DMS 273 treated with DMSO at 0.1 percent for 48 hours (cell line): ENCODE data around the gene PHEX.

Experiments
- DNase-seq: peaks from one replicate; lab custom pipeline; 2025; lab: John Stamatoyannopoulos, UW

PHEX gene

GRCh38 chrX:22105971-22106370, 73.8 kb downstream of the PHEX start:
- no peak for DNase-seq

- DNase-seq, result no peak
Observed at GRCh38 chrX:22109442-22109841, 77.3 kb downstream of the PHEX start.

- DNase-seq, result no peak
Observed at GRCh38 chrX:22110729-22111494, 78.8 kb downstream of the PHEX start.

GRCh38 chrX:22116605-22117546, 84.8 kb downstream of the PHEX start:
- DNase-seq, result no peak

GRCh38 chrX:22117633-22118032, 85.5 kb downstream of the PHEX start:
- no peak for DNase-seq

DNA sequence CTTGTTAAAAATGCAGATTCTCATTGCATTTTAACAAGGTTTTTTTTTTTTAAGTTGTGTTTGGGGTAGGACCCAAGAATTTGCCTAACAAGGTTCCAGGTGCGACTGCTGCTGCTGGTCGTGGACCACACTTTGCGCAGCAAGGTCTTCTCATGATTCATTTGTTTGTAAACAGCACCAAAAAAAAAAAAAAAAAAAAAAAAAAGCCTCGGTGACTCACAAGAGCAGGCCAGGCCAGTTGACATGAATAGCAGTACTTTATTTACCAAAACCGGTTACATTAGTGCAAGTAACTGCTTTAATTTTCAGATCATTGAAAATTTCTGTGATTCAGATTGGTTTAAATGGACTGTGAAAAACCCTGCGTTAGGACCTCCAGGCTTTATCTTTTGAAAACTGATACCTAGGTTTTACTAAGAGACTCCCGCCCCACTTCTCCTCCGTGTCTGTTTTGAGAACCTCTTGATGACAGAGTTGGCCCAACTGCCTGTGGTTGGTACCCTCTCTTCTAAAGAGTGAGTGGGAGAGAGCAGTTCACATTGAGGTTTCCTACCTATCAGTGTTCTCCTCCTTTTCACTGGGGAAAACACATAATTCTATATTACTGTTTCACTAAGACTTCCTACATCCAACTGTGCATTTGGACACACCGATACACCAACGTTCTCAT, 86.2 kb downstream of the PHEX start:
- DNase-seq, result no peak

GRCh38 chrX:22121161-22121560, 89.0 kb downstream of the PHEX start:
- DNase-seq, result no peak

- peak; percentile 36 for DNase-seq
Observed at GRCh38 chrX:22122510-22122909, 90.4 kb downstream of the PHEX start.

DNA sequence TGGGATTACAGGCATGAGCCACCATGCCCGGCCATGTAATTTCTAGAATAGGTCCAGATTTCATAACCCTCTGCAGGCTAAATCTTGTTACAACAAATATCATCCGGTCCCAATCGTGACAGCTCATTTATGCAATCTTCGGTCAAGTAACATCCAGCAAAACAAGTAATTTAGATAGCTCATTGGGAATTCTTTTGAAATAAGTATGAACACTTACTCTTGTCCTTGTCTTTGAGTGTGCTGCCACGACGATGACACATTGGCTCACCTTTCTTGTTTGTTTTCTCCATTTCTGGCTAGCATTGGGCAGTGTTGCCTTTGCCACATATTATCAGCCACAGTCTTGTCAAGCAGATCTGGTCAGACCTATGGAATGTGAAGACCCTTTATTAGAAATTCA, 92.0 kb downstream of the PHEX start:
- no peak for DNase-seq

- DNase-seq, result no peak
Observed at GRCh38 chrX:22125481-22125880, 93.4 kb downstream of the PHEX start.

DNA sequence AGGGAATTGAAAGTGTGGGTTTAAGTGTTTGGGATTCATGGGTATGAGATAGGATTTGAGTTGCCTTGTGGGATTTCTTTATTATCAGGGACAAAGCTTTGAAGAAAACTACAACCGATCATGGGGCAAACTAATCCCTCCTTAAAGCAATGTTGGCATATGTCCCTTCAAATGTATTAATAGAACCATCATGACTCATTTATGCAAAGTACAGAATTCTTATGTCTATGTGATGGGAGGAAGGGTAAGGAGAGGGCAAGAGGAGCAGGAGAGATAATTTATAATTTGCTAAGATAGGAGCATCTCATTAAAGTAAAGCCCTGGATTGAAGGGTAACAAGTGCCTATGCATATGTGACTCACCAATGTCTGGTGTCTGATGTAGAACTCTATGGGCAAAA, 94.2 kb downstream of the PHEX start:
- no peak for DNase-seq

DNA sequence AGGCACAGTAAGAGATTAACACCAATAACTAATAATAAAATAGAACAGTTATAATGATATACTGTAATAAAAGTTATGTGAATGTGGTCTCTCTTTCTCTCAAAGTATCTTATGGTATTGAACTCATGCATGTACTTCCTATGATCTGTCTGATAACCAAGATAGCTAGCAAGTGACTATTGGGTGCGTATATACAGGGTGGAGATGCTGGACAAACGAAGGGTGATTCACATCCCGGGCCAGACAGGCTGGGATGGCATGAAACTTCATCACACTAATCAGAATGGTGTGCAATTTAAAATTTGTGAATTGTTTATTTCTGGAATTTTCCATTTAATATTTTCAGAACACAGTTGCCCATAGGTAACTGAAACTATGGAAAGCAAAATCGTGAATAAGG, 96.8 kb downstream of the PHEX start:
- no peak for DNase-seq

DNA sequence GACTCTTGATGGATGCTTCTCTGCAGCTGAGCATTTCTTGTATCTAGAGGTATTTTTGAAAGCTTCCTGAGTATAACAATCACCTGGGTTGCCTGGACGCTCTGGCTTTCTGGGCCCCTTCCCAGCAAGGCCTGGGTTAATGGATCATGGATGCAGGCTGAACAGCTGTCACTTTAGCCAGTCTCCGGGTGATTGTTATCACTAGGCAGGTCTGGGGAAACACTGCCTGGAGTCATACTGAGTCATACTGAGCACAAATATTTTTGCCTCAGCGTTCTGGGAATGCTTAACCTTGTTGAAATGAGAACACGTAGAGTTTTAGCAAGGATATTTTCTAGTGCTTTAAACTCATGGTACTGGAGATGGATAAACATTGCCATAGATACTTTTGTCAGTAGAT, 102.6 kb downstream of the PHEX start:
- DNase-seq, result peak; percentile 54

DNA sequence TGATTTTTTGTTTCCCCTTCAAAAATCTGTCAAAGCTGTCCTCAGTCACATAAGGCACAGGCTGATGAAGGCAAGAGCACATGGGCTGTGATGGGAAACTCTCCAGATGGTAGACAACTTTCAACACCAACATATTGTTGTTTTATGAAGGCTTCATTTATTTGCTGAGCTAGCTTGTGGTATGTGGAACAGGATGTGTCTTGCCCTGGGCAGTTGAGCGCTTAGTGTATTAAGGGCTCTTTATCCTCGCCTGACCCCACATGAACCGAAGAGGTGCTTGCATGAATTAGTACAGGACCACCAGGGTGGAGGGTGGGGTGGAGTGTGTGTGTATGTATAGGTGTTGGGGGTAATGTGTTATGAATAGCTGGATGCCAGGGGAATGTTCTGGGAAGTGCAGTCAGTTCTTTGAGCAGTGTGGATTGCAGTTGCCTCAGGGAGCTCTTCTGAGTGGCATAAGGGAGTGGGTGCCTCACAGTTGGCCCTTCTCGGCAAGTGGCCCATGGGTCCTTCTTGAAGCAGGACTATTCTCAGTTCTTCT, 103.1 kb downstream of the PHEX start:
- DNase-seq, result peak; percentile 82

DNA sequence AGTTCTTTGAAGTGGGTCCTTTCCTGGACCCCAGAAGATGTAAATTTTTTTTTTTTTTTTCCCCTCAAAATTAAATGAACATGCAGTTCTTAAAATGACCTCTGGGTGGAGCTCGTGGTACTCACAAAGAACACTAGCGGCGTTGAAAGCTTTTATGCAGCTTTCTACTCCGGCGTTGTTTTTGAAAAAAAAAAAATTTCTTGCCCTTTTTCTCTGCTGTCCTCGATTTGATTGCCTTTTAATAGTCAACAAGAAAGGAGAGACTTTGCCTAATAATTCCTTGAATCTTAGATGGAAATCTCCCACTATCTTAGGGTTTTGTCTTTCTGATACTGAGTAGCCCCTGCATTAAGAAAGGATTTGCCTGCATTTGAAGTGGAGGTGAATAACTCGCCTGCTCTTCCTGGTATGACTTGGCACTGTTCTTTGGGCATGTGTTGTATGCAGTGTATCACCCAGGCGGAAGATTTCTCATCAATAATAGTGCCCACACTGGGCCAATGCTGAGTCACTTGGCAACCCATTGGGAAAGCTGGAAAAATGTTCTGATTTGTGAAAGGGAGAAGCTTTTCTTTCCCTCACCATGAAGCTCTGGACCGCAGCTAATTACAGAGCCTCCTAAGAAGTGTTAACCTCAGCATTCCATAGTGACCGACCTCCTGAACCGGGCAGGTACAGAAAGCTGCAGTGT, 104.0 kb downstream of the PHEX start:
- peak; percentile 86 for DNase-seq

DNA sequence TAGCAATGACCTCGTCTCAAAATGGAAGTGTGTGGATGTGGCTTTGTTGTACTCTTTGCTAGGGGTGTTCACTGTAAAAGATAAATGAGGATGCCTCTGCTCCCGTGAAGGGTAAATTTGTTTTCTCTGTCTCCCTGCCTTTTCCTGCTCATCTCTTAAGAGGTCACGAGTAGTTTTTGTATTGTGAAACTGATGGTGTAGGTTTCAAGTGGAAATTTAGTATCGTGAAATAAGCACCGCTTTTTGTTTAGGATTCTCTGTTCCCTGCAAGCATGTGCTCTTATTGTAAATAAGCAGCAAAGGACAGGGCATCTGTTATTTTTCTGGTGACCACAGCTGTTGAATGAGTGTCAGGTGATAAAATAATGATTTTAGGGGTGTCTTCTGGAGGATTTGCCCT, 104.6 kb downstream of the PHEX start:
- no peak for DNase-seq

DNA sequence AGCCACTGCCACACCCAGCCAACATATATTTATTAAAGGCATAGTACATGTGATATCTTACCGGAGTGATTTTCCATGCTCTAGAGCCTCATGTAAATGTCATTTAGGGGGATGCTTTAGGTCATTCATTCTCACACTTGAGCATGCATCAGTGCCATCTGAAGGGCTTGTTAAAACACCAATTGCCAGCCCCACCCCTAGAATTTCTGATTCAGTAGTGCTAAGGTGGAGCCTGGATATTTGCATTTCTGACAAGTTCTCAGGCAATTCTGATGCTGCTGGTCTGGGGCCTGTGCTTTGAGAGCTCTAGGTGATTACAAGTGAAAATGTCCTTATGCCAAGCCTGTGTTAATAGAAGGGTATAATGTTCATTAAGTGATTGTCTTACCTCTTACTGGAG, 107.7 kb downstream of the PHEX start:
- no peak for DNase-seq

- no peak for DNase-seq
Observed at GRCh38 chrX:22141047-22141730, 109.1 kb downstream of the PHEX start.

DNA sequence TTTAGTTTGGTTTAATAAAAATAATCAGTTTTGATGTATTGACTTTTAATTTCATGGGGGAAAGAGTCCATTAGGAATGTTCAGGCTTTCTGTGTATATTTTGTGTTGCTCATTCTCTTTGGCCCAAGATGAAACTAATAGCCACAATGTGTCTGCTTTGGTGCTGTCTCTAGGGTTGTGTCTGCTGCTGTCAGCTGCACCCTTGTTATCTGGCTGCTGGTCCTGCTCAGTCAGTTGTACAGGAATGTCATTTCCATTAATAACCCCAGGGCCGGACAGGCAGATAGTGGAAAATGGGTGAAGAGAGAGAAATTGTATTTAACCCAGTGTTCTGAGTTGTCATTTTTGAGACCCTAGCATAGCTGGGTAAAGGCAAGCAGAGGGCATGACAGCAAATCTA, 115.1 kb downstream of the PHEX start:
- no peak for DNase-seq

- DNase-seq, result no peak
Observed at GRCh38 chrX:22147942-22148341, 115.8 kb downstream of the PHEX start.

- no peak for DNase-seq
Observed at GRCh38 chrX:22148565-22148964, 116.4 kb downstream of the PHEX start.
